Cerebellar nuclear complex (tissue), 1 donor: ENCODE data around the gene DAB2.
"Not testable (repeated sequence)": the region's sequence is repeated elsewhere in the genome, so short reads cannot be mapped to it uniquely, and the experiment has no call there.

ENCODE experiments used
- DNase-seq, 2 experiments: peaks; one replicate each; lab custom pipeline; 2025; lab: John Stamatoyannopoulos, UW

Gene DAB2

GRCh38 chr5:39340506-39340905 lies 84.3 kb downstream of the DAB2 start:
- no peak for DNase-seq

- DNase-seq, result no peak
These were observed 87.4 kb downstream of the DAB2 start for GRCh38 chr5:39337252-39337915.

GRCh38 chr5:39334296-39334695 lies 90.5 kb downstream of the DAB2 start:
- DNase-seq, result not testable (repeated sequence)

- no peak for DNase-seq
These were observed 91.7 kb downstream of the DAB2 start for GRCh38 chr5:39333104-39333503.

GRCh38 chr5:39331861-39332381 lies 92.9 kb downstream of the DAB2 start:
- DNase-seq, result no peak

GRCh38 chr5:39328731-39329130 lies 96.0 kb downstream of the DAB2 start:
- no peak for DNase-seq

GRCh38 chr5:39323542-39323941 lies 101.2 kb downstream of the DAB2 start:
- DNase-seq, result no peak
